Astrocyte of the spinal cord (primary cell): ENCODE data around the gene GLP2R.
"Not testable (repeated sequence)": the region's sequence is repeated elsewhere in the genome, so short reads cannot be mapped to it uniquely, and the experiment has no call there.

Experiments used
- DNase-seq: peaks from one replicate; pipeline ENCODE4 v3.0.0; 2011; ENCODE audit warnings: low read depth, low spot score
- H3K4me3 ChIP-seq: 2 replicates; pipeline ENCODE4 v1.5.1; 2011; ENCODE audit warnings: low read depth, mild to moderate bottlenecking, low read length, moderate library complexity
- in situ Hi-C: cut with HindIII; loops from 2 replicates; pipeline ENCODE4 v1.10.0; 2017; ENCODE audit warnings: low sequenced_read_pairs
- TF ChIP-seq, protein P1 (sequence below): IDR thresholded peaks from 2 replicates; pipeline ENCODE4 v1.5.1; 2012; ENCODE audit warnings: low read depth, mild to moderate bottlenecking, low read length, inconsistent platforms

Gene GLP2R

DNA sequence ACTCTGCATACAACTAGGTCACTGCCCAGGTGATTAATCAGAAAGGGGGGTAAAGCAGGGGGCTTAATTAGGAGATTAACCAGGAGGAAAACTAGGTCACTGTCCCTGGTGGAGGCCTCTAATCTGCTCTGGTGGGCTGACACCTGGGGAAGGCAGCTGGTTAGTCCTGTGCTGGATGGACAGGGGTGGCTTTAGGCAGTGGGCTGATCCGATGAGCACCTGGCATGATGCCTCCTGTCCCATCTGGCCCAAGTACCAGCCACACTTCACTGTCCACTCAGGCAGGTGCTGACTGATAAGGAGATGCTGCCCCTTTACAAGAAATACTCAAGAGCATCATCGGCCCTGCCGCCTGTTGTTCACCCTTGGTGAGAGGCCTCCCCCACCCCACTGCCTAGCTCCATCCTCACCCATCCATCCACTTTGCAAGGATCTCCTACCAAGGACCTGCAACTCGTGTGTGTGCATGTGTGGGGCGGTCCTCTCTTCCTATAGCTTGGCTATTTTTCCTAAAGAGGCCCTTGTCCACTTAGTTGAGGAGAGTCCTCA is 93.2 kb downstream of the GLP2R start:
- TF ChIP-seq, protein P1, sequence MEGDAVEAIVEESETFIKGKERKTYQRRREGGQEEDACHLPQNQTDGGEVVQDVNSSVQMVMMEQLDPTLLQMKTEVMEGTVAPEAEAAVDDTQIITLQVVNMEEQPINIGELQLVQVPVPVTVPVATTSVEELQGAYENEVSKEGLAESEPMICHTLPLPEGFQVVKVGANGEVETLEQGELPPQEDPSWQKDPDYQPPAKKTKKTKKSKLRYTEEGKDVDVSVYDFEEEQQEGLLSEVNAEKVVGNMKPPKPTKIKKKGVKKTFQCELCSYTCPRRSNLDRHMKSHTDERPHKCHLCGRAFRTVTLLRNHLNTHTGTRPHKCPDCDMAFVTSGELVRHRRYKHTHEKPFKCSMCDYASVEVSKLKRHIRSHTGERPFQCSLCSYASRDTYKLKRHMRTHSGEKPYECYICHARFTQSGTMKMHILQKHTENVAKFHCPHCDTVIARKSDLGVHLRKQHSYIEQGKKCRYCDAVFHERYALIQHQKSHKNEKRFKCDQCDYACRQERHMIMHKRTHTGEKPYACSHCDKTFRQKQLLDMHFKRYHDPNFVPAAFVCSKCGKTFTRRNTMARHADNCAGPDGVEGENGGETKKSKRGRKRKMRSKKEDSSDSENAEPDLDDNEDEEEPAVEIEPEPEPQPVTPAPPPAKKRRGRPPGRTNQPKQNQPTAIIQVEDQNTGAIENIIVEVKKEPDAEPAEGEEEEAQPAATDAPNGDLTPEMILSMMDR: no peak
- DNase-seq: no peak
- no peak overlapping the region for H3K4me3 ChIP-seq
- in situ Hi-C loops: no loop called here

DNA sequence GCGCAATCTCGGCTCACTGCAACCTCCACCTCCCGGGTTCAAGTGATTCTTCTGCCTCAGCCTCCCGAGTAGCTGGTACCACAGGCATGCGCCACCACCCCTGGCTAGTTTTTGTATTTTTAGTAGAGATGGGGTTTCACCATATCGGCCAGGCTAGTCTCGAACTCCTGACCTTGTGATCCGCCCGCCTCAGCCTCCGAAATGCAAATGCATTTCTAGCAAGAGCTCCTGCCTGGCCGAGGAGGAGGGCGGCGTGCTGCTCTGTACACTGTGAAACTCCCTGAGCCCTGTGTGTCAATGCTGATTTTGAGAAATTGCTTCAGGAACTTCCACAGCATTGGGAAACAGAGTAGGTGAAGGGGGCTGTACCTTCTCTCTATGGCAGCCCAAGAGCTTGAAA is 95.5 kb downstream of the GLP2R start:
- in situ Hi-C loops, H3K4me3 ChIP-seq, DNase-seq: not testable (repeated sequence)

GRCh38 chr17:9922012-9922848 is 96.5 kb downstream of the GLP2R start:
- TF ChIP-seq, protein P1: no peak
- no peak overlapping the region for H3K4me3 ChIP-seq
- no peak for DNase-seq
- in situ Hi-C loops: no loop called here

DNA sequence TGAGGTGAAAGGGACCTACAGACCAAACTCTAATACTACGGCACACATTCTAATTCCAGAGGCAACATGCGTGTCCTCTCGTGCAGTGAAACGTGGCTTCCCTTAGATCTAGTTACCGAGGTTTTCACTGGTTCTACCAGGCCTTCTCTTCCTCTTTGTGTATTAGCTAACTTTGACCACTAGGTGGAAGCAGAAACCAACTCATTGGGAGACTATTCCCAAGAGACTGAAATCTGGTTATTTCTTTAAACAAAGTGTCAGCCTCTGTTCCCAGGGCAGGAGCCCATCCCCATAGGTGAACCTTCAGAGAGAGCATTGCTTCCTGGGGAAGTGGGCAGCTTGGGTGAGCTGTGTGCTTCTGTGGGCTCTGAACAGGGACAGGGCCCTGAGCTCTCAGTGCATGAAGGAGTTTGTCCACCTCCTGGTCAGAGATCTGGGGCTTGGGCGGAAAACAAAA is 99.0 kb downstream of the GLP2R start:
- H3K4me3 ChIP-seq: no peak overlapping the region
- DNase-seq: peak; percentile 75
- in situ Hi-C loops: no loop called here
- TF ChIP-seq, protein P1: peak; percentile 76

- in situ Hi-C loops: no loop called here
- TF ChIP-seq, protein P1: no peak
Observed at GRCh38 chr17:9925457-9925856, 99.7 kb downstream of the GLP2R start.

GRCh38 chr17:9926150-9926804 is 100.6 kb downstream of the GLP2R start:
- in situ Hi-C loops: no loop called here
- no peak for DNase-seq
- TF ChIP-seq, protein P1: no peak

More at GRCh38 chr17:9925457-9925856, 99.7 kb downstream of the GLP2R start:
- H3K4me3 ChIP-seq: no peak overlapping the region
- no peak for DNase-seq

More at GRCh38 chr17:9926150-9926804, 100.6 kb downstream of the GLP2R start:
- H3K4me3 ChIP-seq: no peak overlapping the region
